GM18526 (cell line): Measurements from ENCODE around the gene GLG1.

Source experiments
- POLR2A ChIP-seq: IDR thresholded peaks from 3 replicates; pipeline ENCODE4 v1.6.1; 2011; ENCODE audit not compliant: insufficient read length; ENCODE audit errors: extremely low read depth

GLG1 gene

DNA sequence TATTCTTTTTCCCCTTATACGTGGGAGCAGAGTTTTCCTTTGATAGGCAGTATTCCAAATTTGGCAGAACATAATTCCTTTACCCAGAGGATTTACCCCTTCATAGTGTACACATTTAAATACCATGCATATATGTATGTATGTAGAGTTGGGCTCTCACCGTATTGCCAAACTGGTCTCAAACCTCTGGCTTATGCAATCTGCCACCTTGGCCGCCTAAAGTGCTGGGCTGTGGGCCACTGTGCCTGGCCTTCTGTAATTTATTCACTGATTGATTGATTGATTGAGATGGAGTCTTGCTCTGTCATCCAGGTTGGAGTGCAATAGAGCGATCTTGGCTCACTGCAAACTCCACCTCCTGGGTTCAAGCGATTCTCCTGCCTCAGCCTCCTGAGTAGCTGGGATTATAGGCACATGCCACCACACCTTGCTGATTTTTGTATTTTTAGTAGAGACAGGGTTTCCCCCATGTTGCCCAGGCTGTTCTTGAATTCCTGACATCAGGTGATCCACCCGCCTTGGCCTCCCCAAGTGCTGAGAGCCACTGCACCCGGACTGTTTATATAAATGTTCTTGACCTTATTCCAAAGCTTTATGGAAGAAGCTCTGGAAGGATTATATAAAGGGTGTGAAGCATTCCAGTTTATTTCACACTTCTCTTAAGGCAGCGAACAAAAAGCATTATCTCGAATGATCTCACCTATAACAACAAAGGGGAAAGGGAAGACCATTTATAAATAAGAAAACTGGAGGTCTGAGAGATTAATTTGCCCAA is 14.9 kb downstream of the GLG1 start:
- no peak for TF ChIP-seq POLR2A

DNA sequence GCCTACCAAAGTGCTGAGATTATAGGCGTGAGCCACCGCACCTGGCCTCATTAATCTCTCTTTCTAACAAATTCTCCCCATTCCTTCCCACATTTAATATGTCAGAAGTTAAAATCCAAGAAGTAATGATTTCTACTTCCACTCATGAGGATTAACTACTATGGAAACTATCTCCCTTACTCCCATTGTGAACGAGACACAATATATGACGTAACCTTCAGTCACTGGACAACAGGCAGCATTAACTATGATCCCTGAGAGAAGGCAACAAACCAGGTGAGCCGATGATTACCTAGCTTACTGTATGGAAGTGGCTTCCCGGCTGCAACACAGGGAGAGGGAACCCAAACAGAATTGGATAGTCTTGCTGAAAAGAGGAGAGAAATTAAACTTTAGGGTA is 20.0 kb downstream of the GLG1 start:
- no peak for TF ChIP-seq POLR2A

DNA sequence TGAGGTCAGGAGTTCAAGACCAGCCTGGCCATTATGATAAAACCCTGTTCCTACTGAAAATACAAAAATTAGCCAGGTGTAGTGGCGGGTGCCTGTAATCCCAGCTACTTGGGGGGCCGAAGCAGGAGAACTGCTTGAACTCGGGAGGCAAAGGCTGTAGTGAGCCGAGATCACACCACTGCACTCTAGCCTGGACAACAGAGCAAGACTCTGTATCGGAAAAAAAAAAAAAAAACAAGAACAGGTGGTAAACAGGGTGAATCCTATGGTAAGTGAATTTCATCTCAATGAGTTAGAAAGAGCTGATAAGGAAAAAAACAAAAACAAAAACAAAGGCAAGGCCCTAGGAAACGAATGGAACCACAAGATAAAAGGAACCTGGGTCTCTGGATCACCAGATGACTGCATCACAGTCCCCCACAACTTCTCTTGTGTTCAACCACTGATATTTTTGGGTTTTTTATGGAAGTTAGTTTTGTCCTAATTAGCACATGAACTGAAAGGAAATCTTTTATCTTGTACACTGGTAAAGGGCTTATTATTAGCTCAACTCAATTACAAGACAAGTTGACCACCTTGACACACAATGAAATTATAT is 21.0 kb downstream of the GLG1 start:
- no peak for TF ChIP-seq POLR2A

DNA sequence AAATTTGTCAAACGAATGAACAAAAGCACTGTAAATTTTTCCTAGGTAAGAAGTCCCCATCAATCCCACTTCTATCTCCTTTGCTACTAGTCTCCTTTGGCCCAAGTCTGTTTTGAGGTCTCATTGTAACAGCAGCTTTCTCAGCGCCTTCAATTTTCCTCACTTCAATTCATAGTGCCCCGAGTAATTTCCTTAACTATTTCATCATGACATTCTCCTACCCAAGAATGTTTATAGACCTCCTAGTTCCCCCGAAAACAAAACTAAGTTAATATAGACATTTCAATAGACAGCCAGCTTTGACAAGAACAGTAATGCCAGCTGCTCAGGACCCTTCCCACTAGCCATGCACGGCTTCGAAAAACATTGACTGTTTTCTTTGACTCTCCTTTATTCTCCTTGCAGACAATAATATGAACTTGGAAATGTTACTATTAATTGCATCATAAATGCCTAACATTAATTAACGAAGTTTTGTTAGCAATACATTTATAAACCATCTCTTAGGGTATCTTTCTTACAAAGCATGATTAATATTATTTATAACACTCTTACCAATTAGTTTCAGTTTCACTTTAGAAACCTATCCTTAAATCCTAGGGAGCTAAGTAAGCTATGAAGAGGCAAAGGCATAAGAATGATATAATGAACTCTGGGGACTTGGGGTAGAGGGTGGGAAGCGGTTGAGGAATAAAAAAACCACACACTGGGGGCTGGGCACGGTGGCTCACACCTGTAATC is 22.8 kb downstream of the GLG1 start:
- TF ChIP-seq POLR2A: no peak

DNA sequence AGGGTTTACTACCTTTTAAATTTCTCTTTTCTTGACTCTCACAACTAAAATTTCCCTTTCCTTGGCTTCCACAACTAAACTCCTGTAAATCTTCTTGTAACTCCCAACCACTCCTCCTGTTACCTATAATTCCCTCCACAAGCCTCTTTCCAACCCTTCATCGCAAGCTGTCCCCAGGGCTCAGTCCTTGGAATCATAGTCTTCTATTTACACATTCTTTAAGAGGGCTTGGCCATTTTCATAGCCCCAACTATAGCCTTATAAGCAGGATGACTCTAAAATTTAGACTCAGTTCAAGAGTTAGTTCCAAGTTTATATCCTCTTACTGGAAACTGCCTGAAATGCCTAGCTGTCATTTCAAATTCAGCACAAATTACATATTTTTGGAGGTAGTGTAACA is 23.9 kb downstream of the GLG1 start:
- no peak for TF ChIP-seq POLR2A

DNA sequence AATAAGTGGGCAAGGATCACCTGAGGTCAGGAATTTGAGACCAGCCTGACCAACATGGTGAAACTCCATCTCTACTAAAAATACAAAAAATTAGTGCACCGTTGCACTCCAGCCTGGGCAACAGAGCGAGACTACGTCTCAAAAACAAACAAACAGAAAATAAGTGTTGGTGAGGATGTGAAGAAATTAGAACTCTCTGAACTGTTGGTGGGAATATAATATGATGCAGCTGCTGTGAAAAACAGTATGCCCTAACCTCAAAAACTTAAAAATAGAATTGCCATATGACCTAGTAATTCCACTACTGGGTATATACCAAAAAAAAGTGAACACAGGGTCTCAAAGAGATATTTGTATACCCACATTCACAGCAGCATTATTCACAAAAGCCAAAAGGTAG is 26.1 kb downstream of the GLG1 start:
- no peak for TF ChIP-seq POLR2A

DNA sequence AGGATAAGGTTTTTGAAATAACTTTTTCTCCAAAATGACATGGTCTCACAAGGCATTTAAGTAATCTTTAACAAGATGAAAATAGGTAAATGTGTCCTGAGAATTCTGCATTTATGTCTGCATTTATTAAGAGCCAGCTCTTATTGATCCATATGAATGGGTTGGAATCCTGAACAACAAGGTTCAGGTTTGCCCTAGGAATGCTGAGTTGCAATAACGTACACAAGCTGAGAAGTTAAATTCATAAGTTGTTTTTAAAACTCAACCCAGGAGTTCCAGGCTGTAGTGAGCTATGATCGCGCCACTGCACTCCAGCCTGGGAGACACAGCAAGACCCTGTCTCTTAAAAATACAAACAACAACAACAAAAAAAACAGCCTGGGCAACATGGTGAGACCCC is 28.1 kb downstream of the GLG1 start:
- no peak for TF ChIP-seq POLR2A

DNA sequence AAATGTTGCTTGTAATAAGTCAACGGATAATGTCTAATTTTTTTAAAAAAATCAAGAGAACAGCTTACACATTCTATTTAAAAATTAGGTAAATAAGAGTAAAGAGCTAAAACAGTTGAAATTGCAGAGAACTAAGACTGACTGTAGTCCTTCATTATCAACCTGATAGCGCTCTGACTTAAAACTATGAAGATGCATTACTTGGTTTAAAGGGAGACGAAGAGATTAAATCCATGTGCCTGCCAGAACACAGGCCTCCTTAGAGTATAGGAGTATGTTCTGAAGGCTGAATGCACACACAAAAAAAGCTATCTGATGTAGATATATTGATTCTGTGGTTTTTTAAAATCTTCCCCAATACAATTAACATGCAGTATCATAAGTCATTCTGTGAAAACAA is 28.5 kb downstream of the GLG1 start:
- no peak for TF ChIP-seq POLR2A

DNA sequence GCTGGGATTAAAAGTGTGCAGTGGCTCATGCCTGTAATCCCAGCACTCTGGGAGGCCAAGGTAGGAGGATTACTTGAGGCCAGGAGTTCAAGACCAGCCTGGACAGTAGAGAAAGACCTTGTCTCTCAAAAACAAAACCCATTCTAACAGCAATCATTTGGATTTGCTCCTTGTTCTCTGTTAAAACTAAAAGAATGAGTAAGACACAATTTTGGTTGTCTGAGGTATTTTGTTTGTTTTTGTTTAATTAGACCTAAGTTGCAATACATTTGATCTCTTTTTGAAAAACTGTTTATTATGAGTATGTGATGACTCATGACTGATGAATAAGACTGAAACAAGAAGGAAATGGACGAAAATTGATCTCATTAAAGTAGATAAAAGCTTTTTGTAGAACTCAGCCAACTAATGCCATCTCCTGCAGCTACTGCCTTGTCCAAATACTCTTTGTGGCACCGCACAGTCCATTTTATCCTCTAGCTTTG is 29.0 kb downstream of the GLG1 start:
- no peak for TF ChIP-seq POLR2A

DNA sequence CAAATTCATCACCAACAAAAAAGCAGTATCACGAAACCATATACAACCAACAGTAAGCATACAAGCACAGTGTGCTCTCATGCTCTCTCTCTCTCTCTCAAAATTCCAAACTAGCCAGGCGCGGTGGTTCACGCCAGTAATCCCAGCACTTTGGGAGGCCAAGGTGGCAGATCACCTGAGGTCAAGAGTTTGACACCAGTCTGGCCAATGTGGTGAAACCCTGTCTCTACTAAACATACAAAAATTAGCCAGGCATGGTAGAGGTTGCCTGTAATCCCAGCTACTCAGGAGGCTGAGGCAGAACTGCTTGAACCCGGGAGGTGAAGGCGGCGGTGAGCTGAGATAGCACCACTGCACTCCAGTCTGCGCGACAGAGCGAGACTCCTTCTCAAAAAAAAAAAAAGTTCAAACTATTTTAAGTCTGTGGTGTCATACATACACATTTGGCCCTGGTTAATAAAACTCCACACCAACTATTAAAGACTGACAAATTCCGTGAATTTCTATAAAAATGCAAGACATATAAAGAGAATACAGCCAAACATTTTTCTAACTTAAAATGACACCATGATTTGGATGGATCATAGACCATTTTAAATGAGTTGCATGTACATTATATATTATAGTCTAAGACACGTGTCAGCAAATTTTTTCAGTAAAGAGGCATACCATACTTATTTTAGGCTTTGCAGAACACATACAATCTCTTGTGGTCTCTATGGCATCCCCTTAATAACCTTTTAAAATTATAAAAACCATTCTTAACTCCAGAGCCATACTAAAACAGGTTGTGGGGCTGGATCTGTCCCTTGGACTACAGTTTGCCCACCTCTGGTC is 30.9 kb downstream of the GLG1 start:
- no peak for TF ChIP-seq POLR2A

DNA sequence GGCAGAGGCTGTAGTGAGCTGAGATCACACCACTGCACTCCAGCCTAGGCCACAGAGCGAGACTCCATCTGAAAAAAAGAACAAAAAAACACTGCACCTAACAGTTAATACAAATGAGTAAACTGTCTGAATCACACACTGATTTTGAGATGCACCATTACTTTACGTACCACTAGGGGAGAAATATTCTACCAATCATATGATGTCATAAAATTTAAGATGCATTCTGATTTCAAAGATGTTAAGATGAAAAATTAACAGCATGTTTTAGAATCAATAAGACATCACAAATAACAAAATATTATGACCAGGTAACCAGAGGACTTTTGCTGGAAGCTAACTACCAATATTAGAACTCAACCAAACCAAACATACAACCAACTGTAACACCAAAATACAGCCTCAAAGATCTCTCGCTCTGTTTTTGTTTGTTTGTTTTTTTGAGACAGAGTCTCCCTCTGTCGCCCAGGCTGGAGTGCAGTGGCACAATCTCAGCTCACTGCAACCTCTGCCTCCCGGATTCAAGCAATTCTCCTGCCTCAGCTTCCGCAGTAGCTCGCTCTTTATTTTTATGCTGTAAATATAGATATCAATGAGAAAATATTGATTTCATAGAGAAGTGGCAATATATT is 31.6 kb downstream of the GLG1 start:
- TF ChIP-seq POLR2A: no peak

DNA sequence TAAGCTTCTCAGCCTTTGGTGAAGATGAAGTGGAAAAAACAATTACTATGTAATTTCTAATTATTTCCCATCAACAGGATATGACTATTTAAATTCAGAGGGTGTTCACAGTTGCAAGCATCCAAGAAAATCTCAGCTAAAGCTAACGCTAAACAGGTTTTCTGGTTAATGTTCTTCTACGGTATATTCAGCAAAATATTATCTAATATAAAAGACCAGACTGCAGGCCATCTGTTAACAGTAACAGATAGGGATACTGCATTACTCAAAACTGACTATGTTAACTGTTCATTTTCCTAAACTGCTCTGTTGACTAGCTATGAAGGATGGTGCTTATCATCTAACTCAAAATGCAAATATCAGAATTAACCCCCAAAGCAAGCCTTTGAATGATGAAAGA is 32.8 kb downstream of the GLG1 start:
- TF ChIP-seq POLR2A: no peak

DNA sequence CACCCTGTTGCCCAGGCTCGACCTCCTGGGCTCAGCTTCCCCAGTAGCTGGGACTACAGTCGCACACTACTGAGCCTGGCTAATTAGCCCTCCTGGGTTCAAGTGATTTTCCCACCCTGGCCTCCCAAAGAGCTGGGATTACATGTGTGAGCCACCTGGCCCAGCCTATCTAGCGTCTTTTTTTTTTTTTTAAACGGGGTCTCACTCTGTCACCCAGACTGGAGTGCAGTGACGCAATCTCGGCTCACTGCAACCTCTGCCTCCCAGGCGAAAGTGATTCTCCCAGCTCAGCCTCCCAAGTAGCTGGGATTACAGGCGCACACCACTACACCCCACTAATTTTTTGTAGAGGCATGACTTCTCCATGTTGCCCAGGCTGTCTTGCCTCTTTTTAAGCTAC is 33.3 kb downstream of the GLG1 start:
- no peak for TF ChIP-seq POLR2A

DNA sequence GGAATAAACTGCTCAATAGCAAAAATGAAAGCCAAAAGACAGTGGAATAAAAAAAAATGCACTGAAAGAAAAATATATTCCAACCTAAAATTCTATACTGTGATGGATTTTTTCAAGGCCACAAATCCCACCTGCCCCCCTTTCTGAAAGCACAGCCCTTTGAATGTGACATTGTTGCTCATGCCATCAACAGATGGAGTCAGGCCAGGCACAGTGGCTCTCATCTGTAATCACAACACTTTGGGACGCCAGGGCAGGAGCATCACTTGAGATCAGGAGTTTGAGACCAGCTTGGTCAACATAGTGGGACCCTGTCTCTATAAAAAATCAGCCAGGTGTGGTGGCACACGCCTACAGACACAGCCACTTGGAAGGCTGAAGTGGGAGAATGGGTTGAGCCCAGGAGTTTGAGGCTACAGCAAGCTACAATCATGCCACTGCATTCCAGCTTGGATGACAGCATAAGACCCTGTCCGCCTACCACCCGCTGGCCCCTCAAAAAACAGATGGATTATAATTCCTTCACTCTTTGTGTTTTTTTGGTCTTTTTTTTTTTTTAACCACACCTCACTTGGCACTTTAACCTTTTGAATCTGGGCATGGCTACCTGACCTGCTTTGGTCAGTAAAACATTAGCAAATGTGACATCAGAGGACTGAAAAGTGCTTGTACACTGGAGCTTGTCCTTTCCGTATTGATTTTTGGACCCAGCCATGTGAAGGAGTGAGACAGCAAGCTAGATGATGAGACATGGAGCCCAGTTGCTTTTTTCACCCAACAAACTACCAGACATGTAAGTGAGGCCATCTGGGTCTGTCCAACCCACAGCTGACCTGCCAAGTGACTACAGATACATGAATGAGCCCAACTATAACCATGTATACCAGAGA is 36.3 kb downstream of the GLG1 start:
- TF ChIP-seq POLR2A: no peak
